NCI-H2171 treated with DMSO at 0.1 percent for 48 hours (cell line): ENCODE data around the gene NBEAL2.
A peak's percentile ranks its signal among the peaks of the same experiment; 100 is the strongest.

Experiments
- DNase-seq: peaks from one replicate; lab custom pipeline; 2025; lab: John Stamatoyannopoulos, UW

NBEAL2 gene

DNA sequence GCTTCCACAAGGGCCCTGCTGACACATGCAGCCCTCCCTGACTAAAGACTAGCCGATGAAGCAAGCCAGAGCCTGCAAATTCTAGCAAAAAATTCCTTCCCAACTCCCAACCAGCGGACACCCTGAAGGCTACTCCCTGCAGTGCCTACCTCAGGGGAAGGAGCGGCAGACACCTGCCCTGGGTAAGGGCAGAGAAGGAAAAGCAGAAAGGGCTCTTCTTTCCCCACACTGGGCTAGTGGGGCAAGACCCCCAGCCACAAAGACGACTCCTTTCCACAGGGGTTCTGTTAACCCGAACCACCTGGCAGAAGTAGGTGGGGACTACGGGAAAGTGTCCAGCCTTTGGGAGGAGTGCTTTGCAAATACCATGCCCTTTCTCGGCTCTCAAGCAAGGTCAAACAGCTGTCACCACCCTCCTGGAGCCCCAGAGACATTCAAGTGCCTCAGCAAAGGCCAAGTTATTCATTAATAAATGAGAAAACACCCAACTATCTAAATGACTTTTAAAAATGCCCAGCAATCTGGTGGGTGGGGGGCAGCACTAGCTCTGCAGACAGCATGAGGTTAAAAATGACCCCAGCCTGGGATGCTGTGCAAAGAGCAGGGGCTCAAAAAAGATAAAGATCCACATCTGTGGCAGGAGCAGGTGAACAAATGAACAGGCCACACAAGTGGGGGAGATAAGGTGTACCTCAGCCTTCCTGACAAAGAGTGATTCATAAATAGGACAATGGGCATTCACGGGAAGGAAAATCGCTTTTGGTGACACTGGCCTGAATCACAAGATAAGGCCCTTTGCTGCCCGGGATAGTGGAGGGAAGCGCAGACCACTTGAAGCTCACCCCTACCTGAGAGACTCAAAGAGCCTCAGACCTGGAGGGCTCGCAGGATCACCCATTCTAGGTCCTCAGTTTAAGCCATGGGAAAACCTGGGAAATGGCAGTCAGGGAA lies 36.0 kb upstream of the NBEAL2 start:
- DNase-seq = no peak

DNA sequence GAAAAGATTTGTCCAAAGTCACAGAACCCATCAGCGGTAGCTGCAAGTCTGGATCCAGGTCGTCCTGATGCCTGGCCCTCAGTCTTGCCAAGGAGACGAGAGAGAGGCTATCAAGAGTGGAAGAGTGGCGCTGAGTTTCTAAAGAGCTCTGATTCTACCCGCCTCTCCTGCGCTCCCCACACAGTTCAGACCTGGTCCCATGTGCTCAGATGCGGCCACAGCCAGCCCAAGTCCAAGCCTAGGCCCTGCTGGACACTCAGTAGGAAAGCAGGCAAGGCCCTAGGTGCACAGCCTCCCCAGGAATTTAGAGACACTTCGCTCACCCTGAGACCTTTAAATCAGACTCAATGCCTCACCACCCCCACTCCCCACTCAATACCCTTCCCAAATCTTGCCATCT lies 35.3 kb upstream of the NBEAL2 start:
- no peak for DNase-seq

DNA sequence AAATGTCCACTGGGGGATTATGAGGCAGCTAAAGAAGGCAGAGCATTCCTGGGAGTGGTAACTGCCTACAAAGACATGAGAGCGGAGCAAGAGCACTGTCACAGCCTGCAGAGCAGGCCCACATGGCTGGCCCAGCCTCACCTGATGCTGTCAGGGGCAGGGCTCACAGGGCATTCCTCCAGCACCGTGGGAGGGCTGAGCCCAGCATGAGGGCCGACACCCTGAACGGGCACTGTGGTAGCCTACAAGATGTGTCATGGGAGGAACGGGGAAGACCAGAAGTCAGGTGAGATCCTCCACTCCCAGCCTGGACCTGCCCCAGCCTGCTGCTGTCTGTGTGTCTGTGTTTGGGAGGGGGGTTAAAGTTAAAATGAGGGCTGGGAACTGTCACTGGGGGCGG lies 33.0 kb upstream of the NBEAL2 start:
- no peak for DNase-seq

DNA sequence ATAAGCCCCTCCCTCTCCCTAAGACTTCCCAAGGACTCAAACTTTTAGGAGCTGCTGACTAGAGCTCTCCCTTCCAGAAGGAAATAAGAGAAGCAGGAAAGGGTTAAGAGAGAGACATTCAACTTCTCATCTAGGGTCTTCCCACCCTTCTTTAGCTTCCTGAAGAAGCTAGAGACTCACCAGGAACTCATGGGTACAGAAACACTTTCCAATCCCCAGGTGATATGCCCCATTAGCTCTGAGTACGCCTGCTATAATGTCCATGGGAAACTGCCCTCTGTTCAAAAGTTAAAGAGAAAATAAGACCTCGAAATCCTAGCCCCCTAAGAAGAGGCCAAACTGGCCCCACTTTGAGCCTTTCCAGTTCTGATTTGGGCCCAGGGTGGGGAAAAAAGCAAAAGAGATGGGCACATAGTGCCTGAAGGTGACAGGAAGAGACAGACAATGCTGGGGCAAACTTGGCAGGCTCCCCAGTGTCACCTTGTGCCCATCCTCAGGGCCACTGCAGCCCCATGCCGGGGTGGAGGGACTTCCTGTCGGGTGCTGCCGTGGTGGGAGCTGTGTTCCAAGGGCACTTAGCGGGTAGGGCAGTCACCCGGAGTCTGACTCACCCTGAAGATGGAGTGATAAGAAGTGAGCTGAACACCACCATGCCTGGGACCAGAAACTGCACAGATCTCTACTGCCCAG lies 32.5 kb upstream of the NBEAL2 start:
- DNase-seq = no peak

DNA sequence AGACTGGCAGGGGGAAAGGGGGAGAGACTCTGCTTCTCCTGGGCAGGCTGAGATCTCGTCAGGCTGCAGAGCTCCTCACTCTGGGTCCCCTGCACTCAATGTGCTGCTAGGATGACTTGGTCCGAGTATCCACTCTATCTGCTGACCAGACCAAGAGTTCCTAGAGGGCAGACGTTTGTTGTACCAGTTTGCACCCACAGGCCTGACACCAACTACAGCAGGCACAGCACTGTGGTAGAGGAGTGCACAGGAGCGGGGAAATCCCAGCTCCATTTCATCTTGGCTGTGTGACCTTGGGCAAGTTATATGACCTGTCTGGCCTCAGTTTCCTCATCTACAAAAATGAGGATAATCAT lies 31.9 kb upstream of the NBEAL2 start:
- DNase-seq = no peak

DNA sequence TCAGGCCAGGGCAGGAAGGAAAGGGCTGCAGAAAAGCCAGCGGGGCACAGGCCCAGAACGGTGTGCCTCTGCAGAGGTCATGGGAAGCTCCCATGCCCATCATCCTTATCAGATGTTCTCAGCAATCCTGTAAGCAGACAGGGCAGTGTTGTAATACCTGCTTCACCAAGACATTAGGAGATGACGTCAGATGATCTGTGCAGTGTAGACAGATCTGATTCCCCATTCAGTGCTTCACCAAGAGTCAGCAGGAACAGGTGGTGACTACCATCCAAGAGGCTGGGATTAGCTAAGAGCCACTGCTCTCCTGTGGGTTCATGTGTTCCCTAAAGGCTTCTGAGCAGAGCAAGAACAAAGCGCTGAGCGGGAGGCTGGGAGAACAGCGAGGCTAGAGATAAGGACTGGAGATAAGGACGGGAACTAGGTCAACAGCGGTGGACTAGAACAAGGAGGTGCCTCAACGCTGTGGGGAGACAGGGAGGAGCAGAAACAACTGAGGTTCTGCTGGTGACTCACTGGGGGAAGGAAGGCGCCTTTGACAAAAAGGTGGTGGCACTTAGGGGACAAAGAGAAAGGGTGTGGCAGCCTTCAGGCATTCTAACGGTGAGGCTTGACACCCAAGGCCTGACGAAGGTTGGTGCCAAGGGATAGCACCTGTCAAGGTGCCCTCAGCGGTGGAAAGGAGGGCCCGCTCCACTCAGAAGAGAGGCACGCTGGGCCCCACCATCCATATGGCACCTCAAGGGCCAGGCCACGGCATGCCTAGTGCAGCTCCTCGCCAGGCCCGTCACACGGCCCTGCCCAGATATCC lies 31.3 kb upstream of the NBEAL2 start:
- peak; percentile 59 for DNase-seq

DNA sequence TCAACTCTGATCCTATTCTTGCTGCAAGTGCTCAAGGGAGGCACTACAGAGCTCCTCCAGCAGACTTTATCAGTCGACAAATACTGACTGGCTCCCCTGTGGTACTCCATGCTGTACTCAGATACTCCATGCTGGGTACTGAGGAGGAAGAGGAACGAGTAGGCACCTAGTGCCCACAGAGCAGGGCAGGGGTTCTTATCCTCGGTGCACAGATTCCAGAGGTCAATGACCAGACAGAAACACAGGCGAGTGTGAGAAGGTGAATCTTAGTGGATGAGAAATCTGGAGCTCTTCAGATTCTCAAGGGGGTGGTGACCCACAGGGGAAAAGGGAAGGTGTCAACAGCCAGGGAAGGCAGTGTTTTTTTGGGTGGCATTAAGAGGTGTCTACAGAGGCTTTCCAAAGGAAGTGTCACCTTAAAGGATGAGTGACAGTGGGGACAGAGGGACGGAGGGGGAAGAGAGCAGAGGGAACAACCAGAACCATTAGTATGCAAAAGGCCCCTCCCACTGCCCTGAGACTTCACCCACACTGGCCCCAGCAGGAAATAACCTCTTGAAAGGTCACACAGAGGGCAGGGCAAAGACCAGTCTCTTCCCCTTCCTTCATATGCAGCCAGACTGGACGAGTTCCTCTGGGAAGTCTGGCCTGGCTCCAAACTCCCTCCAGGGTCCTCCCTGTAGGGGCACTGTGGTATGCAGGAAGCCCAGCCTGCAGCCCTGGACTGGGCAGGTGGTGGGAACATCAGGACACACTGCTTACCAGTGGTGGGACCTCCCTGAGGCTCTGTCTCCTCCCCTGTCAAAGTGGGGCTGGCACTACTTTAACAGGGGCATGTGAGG lies 30.4 kb upstream of the NBEAL2 start:
- DNase-seq = no peak

DNA sequence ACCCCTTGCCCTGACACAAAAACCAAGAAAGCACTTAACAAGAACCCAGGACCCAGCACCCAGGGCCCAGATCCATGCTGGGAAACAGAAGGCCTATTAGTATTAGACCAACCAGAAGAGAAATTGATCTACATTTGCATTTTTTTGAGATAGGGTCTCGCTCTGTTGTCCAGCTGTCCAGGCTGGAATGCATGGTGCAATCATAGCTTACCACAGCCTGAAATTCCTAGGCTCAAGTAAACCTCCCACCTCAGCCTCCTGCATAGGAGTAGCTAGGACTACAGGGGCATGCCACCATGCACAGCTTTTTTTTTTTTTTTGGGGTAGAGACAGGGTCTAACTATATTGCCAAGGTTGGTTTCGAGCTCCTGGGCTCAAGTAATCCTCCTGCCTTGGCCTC lies 29.3 kb upstream of the NBEAL2 start:
- DNase-seq = no peak

DNA sequence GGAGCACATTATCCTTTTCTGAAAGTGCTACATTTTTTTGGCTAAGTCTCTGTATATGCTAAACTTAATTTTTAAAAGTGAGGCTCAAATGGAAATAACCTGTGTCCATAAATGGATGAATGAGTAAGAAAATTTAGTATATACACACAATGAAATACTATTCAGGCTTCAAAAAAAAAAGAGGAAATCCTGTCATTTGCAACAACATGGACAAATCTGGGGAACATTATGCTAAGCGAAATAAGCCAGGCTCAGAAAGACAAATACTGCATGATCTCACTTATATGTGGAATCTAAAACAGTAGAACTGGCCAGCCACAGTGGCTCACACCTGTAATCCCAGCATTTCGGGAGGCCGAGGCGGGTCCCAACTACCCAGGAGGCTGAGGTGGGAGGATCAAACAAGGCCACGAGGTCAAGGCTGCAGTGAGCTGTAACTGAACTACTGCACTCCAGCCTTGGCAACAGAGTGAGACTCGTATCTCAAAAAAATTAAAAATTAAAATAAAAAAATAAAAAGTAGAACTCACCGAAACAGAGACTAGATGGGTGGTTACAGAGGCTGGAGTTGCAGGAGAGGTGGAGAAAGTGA lies 28.7 kb upstream of the NBEAL2 start:
- DNase-seq = no peak

DNA sequence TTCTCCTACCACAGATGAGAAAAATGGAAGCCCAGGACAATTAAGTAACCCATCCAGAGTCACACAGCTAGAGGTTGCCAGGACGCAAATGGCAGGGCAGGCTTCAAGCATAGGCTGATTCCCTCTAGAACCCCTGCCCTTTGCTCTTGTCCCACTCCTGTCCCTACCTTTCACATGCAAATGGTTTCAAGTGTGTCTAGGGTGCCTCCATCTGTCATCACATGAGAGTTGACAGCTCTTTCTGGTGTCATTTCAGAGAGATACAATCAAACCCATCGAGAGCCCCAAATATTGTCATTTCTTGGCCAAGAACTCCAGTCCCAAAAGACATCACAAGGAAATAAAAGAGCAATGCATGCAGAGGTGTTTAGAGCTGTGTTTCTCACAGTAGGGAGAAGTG lies 26.7 kb upstream of the NBEAL2 start:
- no peak for DNase-seq

DNA sequence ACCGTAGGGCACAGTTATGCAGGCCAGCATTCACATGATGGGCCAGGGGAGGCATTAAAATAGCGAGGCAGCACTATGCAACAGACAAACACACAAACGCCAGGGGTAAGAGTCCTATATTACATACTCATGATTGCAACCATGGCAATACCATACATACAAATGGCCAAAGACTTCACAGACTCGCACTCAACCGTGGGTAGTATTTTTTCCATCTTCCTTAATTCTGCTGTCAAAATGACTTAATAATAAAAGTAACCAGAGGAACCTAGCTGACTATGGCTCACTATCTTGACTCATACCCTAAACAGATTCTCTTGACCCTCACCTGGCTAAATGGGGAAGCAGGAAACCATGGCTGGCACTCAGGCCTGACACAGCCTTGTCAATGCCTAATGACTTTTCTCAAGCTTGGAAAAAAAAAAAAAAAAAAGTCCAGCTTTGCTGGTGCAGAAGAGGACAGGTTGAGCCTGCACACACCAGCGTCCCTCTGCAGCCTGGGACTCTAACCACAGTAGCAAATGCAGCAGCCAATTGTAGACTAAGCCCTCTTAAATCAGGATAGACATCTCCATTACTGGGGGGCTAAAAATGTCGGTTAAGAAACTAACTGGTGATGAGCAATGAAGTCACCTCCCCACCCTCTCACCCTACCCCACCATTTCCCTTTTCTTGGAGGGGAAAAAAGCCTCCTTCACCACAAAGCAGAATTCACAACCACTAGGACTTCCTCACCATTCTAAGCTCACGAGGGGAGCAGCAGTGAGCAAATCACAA lies 26.0 kb upstream of the NBEAL2 start:
- DNase-seq = no peak

DNA sequence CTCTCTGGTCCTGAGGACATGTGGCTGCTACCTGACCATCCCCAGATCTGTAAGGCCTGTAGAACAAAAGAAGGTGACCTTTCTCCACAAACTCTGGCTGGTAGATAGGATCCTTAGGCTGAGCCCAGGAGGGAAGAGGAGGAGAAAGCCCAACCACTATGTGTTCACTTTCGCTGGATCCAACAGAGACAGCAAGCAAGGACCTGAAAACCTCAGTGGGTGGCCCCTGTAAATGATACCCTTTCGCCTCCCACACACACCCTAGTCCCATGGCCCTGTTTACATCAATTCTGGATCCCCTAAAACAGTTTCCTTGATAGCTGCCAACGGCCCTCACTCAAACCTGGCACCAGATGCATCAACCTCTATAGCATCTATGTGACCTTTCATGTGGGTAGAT lies 25.3 kb upstream of the NBEAL2 start:
- DNase-seq = no peak

DNA sequence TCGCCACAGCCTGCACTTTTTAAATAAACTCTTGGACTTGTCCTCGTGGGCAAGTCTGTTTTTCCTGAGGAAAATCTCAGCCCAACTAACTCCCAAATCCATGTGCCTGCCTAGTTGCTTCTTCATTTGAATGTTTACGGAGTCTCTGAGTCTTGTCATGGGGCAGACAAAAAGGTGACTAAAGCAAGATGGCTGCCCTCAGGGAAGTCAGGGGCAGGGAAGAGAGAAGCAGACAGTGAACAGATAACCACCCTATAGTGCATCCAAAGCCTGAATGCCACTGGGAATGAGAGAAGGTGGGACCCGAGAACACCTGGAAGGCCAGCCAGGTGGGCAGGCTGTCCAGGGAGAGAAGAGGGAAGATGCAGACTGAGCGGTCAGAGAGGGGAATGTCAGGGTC lies 24.3 kb upstream of the NBEAL2 start:
- no peak for DNase-seq

DNA sequence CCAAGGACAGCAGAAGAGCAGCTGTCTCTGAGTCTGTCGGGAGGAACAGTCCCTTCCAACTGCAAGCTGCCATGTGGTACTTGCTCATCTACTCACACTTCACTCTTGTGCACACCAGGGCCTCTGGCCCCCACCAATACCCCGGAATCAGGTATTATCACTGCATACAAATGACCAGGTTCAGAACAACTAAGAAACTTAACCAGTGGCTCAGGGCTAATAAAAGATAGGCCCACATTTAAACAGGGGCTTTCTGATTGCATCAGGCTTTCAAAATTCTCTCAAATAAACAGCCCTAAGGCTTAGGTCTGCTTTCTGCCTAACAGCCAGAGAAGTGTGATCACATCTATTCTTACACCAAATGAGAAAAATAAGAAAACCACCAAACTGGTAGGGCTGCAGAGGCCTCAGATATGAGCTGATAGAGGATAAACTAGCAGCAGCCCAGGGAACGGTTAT lies 23.6 kb upstream of the NBEAL2 start:
- no peak for DNase-seq

DNA sequence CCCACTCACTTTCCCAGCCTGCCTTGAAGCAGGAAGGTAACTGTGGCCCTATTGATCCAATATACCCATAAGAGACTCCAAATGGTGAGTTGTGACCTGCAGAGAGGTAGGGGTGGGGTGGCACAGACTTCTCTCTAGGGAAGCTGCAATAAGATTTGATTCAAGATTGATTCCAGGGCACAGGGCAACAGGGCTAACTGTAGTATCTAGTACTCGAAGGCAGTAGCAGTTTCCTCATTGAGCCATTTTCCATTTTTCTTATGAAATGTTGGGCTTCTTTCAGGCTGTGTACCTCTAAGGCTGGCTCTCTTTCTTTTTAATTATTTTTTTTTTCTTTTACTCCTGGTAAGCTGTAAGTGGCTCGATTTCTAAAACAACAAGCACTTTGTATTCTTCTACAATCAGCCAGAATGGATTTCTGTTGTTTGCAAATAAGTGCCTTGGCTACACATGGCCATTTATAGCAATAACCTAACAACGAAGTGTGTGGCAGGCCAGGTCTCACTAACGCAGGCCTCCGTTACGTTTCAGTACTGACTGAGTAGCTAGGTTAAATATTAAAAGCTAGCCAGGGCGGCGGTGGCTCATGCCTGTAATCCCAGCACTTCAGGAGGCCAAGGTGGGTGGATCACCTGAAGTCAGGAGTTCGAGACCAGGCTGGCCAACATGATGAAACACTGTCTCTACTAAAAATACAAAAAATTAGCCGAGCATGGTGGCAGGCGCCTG lies 22.2 kb upstream of the NBEAL2 start:
- DNase-seq = no peak

DNA sequence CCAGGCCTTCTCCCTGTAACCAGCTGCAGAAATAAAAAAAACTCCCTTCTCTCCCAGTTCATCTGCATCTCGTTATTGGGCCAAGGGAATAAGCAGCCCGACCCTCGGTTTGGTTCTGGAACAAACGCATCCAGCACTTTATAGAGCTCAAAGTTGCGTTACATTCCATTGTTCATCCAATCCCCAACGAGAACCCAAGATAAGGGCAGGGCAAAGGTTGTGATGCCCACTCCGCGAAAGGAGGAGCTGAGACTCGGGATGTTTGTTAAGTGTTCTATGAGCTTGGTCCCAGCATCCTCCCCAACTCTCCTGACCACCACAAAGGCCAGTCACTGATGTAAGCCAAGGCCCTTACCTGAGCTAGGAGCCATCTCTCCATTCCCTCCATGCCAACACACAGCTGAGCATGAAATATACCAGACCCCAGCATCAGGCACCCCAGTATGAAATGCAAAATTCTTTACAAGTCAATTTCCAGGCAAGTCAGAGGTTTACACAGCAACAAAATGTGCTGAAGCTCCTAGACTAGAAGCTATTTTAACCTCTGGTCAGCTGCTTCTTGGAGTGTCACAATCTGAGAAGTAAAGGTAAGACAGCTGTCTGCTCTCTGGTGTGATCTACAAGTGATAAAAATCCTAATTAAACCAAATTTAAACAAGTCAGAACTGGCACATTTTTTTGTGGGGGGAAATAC lies 20.9 kb upstream of the NBEAL2 start:
- DNase-seq = no peak

DNA sequence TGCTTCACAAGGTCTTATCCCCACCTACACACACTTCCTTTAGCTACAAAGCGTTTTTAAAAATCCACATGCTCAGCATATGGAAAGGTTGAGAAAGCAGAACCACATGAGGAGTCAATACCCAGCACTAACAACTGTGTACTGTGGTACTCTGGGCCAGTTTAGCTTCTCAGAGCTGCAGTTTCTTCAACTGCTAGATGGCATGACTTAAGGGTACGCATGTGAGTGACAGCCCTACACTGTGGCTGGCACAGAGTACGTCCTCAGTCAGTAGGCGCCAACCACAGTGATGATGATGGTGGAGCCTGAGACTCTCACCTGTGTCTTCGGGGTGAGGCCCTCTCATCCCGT lies 20.3 kb upstream of the NBEAL2 start:
- DNase-seq = no peak

DNA sequence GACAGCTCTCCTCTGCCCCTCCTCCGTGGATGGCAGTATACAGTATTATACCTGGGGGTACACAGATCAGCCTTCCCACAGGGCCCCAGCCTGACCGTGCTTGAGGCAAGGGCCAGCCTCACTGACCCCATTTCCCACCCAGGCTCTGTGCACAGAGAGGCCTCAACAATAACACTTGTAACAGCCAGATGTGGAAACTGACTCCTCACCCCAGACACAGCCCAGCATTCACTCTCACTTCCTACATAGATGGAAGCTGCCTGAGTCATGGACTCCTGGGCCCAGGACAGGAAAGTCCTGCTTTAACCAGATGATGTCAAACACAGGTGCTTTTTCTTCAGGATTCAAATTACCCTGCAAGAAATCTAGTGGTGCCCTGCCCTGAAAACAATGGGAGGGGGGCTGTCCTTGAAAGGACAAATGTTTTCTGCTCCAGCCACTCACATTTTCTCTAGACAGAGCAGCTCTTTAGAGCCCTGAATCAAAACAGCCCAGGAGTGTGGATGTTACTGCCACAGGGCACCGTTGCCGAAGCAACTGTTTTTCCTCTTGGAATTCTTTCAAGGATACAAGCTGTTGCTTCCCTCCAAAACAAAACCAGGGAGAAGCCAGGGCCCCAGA lies 19.3 kb upstream of the NBEAL2 start:
- peak; percentile 7 for DNase-seq

DNA sequence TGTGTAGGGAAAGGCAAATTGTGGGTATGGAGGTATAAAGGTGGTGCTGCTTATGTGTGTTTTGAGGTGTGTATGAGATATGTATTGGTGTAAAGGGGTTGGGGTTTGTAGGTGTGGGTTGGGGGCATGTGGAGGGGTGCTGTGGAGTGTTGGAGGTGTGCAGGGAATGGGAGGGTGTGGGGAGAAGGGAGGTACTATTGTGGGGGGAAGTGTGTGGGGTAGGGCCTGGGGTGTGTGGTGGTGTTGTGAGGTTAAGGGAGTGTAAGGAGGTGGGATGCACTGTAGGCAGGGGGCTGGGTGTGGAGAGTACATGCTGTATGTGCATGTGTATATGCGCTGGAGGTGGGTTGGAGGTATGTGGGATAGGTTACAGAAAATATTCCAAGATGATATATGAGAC lies 18.6 kb upstream of the NBEAL2 start:
- DNase-seq = no peak
